Activated naive CD4-positive, alpha-beta T cell treated with anti-CD3 and anti-CD28 coated beads, Interleukin-2, amount 50 U/mL, for 72 hours (primary cell): ENCODE results near the gene USH1C. TPM values are rescaled to one million over a fixed set of nuclear protein-coding genes. Genes with fewer than 3 reads are reported as not detected.

Experiments
- ATAC-seq, 2 donors: fragments of 150-1000 bp; cut with Tn5 transposase; 2 replicates each; pipeline ENCODE4 v1.10.0; 2021; ENCODE audit warnings: mild to moderate bottlenecking in 2 of 2, moderate library complexity in 2 of 2
- DNase-seq, 2 donors: peaks; one replicate each; pipeline ENCODE4 v3.0.0; 2021 to 2022; ENCODE audit warnings: low spot score in 2 of 2
- H3K27ac Mint-ChIP-seq, 2 donors: one replicate each; pipeline ENCODE4 v1.8.0; 2022; ENCODE audit warnings: mild to moderate bottlenecking in 2 of 2, mixed read lengths in 2 of 2
- H3K36me3 Mint-ChIP-seq, 2 donors: one replicate each; pipeline ENCODE4 v1.8.0; 2022; ENCODE audit warnings: mixed read lengths in 2 of 2
- H3K9me3 Mint-ChIP-seq, 2 donors: one replicate each; pipeline ENCODE4 v1.8.0; 2022; ENCODE audit warnings: mixed read lengths in 2 of 2
- total RNA-seq, 2 donors: library from RNA; stranded (reverse); gene quantifications; one replicate each; pipeline ENCODE4 v1.2.3, GENCODE V29; 2022

The USH1C gene
- total RNA-seq, 2 donors from 2014 or later: not detected

GRCh38 chr11:17538731-17539130 is 5.5 kb downstream of the USH1C start:
- H3K9me3 Mint-ChIP-seq: no peaks in the 10 kb centered on the region
- DNase-seq (no peak), ATAC-seq (no peak)
- H3K27ac Mint-ChIP-seq: no peak overlapping the region
- no peaks in the 10 kb centered on the region for H3K36me3 Mint-ChIP-seq

- no peak for DNase-seq
- Mint-ChIP-seq H3K9me3 (no peaks in the 10 kb centered on the region), H3K36me3 (no peaks in the 10 kb centered on the region), H3K27ac (no peak overlapping the region)
- ATAC-seq: no peak
Measured at GRCh38 chr11:17538054-17538453, 6.2 kb downstream of the USH1C start.

- DNase-seq (no peak), ATAC-seq (no peak)
- no peaks in the 10 kb centered on the region for H3K9me3 Mint-ChIP-seq
- H3K36me3 Mint-ChIP-seq: no peaks in the 10 kb centered on the region
- no peak overlapping the region for H3K27ac Mint-ChIP-seq
Measured at GRCh38 chr11:17537261-17537660, 7.0 kb downstream of the USH1C start.

- ATAC-seq: no peak
- Mint-ChIP-seq H3K27ac (no peak overlapping the region), H3K9me3 (no peaks in the 10 kb centered on the region), H3K36me3 (no peaks in the 10 kb centered on the region)
- no peak for DNase-seq
Measured at GRCh38 chr11:17535488-17535887, 8.7 kb downstream of the USH1C start.

- no peaks in the 10 kb centered on the region for H3K36me3 Mint-ChIP-seq
- DNase-seq (no peak), ATAC-seq (no peak)
- no peaks in the 10 kb centered on the region for H3K9me3 Mint-ChIP-seq
- no peak overlapping the region for H3K27ac Mint-ChIP-seq
Measured at GRCh38 chr11:17533778-17534415, 10.3 kb downstream of the USH1C start.

- no peaks in the 10 kb centered on the region for H3K36me3 Mint-ChIP-seq
- no peaks in the 10 kb centered on the region for H3K9me3 Mint-ChIP-seq
- H3K27ac Mint-ChIP-seq: no peak overlapping the region
- DNase-seq (no peak), ATAC-seq (no peak)
Measured at GRCh38 chr11:17533341-17533740, 10.9 kb downstream of the USH1C start.

GRCh38 chr11:17532784-17533183 is 11.4 kb downstream of the USH1C start:
- Mint-ChIP-seq H3K36me3 (no peaks in the 10 kb centered on the region), H3K27ac (no peak overlapping the region), H3K9me3 (no peaks in the 10 kb centered on the region)
- ATAC-seq (no peak), DNase-seq (no peak)

GRCh38 chr11:17531636-17532113 is 12.5 kb downstream of the USH1C start:
- Mint-ChIP-seq H3K9me3 (no peaks in the 10 kb centered on the region), H3K36me3 (no peaks in the 10 kb centered on the region), H3K27ac (no peak overlapping the region)
- DNase-seq: no peak
- ATAC-seq: no peak

- ATAC-seq (no peak), DNase-seq (no peak)
- Mint-ChIP-seq H3K36me3 (no peaks in the 10 kb centered on the region), H3K27ac (no peak overlapping the region), H3K9me3 (no peaks in the 10 kb centered on the region)
Measured at GRCh38 chr11:17531071-17531600, 13.1 kb downstream of the USH1C start.

- no peaks in the 10 kb centered on the region for H3K9me3 Mint-ChIP-seq
- H3K36me3 Mint-ChIP-seq: no peaks in the 10 kb centered on the region
- DNase-seq: no peak
- ATAC-seq: no peak
- no peak overlapping the region for H3K27ac Mint-ChIP-seq
Measured at GRCh38 chr11:17529844-17530185, 14.4 kb downstream of the USH1C start.

- no peaks in the 10 kb centered on the region for H3K9me3 Mint-ChIP-seq
- DNase-seq: no peak
- H3K36me3 Mint-ChIP-seq: no peaks in the 10 kb centered on the region
- no peak for ATAC-seq
- H3K27ac Mint-ChIP-seq: no peak overlapping the region
Measured at GRCh38 chr11:17528906-17529843, 15.0 kb downstream of the USH1C start.

- no peaks in the 10 kb centered on the region for H3K36me3 Mint-ChIP-seq
- ATAC-seq (peak; percentile 75 to 86), DNase-seq (peak in 1 of 2 donors; percentile 58)
- H3K27ac Mint-ChIP-seq: no peak overlapping the region
- no peaks in the 10 kb centered on the region for H3K9me3 Mint-ChIP-seq
Measured at GRCh38 chr11:17528181-17528691, 16.0 kb downstream of the USH1C start.

GRCh38 chr11:17527628-17527995 is 16.6 kb downstream of the USH1C start:
- no peaks in the 10 kb centered on the region for H3K36me3 Mint-ChIP-seq
- DNase-seq (no peak), ATAC-seq (no peak)
- no peaks in the 10 kb centered on the region for H3K9me3 Mint-ChIP-seq
- no peak overlapping the region for H3K27ac Mint-ChIP-seq

- no peak for DNase-seq
- Mint-ChIP-seq H3K27ac (no peak overlapping the region), H3K9me3 (no peaks in the 10 kb centered on the region), H3K36me3 (no peaks in the 10 kb centered on the region)
- no peak for ATAC-seq
Measured at GRCh38 chr11:17526931-17527627, 17.1 kb downstream of the USH1C start.

GRCh38 chr11:17526326-17526725 is 17.9 kb downstream of the USH1C start:
- H3K27ac Mint-ChIP-seq: no peak overlapping the region
- H3K9me3 Mint-ChIP-seq: no peaks in the 10 kb centered on the region
- no peaks in the 10 kb centered on the region for H3K36me3 Mint-ChIP-seq
- DNase-seq: no peak
- ATAC-seq: no peak

GRCh38 chr11:17525570-17525969 is 18.6 kb downstream of the USH1C start:
- no peak for DNase-seq
- no peaks in the 10 kb centered on the region for H3K36me3 Mint-ChIP-seq
- H3K9me3 Mint-ChIP-seq: no peaks in the 10 kb centered on the region
- no peak overlapping the region for H3K27ac Mint-ChIP-seq
- no peak for ATAC-seq

- no peaks in the 10 kb centered on the region for H3K36me3 Mint-ChIP-seq
- H3K27ac Mint-ChIP-seq: no peak overlapping the region
- no peaks in the 10 kb centered on the region for H3K9me3 Mint-ChIP-seq
Measured at GRCh38 chr11:17524221-17524620, 20.0 kb downstream of the USH1C start.

More at GRCh38 chr11:17524221-17524620, 20.0 kb downstream of the USH1C start:
- ATAC-seq (no peak), DNase-seq (no peak)
